GM12872 (cell line): ENCODE measurements around the gene CYTH1.

ENCODE experiments used
- TF ChIP-seq, protein P1 (sequence below): IDR thresholded peaks from 3 replicates; pipeline ENCODE4 v1.5.1; 2011; ENCODE audit warnings: low read depth, mild to moderate bottlenecking, low read length, moderate library complexity; ENCODE audit not compliant: insufficient read depth

The CYTH1 gene

DNA sequence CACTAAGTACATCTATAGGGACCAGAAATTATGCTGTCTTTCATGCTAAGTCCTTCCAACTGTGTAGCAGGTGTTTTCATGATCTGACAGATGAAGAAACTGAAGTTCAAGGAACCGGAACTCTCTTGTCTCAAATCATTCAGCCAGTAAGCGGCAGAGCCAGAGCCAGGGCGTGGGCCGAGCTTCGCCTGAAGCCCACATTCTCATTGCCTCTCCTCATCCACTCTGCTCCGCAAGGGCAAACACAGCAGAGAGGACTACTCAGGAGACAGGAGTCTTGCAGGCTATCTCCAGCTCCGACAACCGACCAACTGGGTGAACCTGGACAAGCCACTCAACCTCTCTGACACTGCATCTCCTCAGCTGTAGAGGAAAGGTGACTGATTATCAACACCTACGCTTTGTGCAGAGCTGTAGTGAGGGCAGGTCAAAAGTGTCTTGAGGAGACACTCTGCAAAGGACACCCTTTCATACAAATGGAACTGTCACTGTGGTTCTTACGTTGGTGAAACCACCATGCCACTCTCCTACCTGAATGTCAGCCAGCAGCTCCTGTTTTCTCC lies 72.9 kb downstream of the CYTH1 start:
- TF ChIP-seq, protein P1, sequence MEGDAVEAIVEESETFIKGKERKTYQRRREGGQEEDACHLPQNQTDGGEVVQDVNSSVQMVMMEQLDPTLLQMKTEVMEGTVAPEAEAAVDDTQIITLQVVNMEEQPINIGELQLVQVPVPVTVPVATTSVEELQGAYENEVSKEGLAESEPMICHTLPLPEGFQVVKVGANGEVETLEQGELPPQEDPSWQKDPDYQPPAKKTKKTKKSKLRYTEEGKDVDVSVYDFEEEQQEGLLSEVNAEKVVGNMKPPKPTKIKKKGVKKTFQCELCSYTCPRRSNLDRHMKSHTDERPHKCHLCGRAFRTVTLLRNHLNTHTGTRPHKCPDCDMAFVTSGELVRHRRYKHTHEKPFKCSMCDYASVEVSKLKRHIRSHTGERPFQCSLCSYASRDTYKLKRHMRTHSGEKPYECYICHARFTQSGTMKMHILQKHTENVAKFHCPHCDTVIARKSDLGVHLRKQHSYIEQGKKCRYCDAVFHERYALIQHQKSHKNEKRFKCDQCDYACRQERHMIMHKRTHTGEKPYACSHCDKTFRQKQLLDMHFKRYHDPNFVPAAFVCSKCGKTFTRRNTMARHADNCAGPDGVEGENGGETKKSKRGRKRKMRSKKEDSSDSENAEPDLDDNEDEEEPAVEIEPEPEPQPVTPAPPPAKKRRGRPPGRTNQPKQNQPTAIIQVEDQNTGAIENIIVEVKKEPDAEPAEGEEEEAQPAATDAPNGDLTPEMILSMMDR: peak; percentile 15; the same call in 1 of the 3 replicates

DNA sequence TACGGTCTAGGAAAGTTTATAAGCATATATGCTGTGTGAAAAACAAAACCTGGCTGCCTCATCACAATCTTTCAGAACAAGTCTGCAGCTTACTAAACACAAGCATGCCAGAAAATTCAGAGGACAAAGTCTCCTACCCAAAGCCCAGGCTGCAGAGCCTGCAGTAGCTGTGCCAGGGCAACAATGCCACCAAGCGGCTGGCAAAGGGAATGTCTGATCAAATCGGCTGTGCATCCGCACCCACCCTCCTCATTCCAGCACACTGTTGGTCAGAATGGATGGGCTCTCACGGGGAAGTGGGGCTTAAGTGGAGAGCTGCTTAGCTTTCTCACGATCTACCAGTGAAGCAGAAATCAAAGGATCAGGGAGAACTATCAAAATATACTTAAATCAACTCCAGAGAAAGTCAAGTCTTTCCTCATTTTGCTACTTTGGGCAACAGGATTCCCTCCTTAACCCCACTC lies 73.5 kb downstream of the CYTH1 start:
- TF ChIP-seq, protein P1: peak; percentile 91

DNA sequence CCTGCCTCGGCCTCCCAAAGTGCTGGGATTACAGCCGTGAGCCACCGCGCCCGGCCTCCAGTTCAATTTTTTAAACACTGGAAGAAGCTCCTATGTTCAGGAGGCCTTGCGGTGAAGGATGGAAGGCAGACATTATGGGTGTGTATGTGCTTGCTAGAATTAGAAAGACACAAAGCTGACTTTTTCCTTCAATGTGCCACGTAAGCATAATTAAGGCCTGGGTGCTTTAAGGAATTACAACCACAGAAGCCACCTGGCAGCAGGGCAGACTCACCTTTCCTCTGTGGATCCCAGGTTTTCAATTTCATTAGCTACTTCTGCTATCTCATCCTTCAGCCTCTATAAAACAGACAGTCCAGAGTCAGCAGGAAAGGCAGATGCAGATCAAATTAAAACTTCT lies 74.2 kb downstream of the CYTH1 start:
- TF ChIP-seq, protein P1: no peak

DNA sequence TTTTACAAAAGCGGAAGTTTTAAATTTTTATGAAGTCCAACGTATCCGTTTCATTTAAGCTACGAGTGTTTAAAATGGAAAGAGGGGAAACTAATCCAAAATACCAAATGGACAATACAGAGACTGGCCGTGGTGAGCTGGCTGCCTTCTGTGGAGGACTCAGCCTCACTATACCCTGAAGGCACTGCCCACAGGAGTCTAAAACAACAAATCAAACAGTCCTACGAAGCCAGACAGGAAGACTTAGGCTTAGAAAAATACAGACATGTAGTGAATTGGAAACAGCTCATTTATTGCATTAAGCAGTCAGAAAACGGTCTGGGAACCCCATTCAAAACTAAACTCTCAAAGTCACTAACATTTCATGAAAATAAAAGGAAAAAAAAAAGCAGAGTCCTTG lies 75.1 kb downstream of the CYTH1 start:
- TF ChIP-seq, protein P1: no peak

DNA sequence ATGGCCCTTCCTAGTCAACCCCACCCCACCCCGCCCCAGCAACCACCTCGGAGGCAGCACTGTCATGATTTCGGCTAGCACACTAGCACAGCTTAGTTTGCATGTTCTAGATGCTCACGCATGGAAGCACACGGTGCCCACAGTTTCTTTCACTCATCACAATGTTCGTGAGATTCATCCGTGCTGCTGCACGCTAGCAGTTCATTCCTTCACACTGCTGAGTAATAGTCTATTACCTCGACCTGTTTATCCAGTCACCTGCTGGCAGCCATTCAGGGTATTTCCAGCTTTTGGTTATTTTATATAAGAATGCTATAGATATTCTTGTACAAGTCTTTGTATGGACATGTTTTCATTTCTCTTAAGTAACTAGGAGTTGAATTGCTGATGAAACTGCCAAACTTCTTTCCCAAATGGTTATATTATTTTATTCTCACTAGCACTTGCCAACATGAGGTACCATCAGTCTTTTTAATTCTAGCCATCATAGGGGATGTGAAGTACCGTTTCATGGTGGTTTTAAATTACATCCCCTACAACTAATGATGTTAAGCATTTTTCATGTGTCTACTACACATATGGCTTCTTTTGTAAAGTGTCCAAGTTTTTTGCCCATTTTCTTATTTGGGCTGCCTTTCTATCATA lies 75.7 kb downstream of the CYTH1 start:
- TF ChIP-seq, protein P1: no peak

DNA sequence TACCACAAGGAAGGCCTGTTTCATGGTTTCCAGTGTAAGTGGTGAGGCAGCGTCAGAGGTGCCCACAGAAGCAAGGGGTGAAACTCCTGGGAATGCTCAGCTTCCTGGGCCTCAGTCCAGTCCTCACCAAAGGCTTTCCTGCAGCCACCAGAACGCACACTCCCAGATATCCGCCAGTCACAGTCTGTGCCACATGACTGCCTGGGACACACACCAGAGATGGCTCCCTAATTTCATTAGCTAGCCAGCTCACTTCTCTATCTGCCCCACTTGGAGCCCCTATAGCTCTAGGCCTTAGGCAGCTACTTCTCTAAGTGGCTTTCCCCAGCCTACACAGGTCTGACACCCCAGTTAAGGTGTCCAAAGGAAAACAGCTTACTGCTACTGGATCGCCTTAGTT lies 77.0 kb downstream of the CYTH1 start:
- TF ChIP-seq, protein P1: no peak

DNA sequence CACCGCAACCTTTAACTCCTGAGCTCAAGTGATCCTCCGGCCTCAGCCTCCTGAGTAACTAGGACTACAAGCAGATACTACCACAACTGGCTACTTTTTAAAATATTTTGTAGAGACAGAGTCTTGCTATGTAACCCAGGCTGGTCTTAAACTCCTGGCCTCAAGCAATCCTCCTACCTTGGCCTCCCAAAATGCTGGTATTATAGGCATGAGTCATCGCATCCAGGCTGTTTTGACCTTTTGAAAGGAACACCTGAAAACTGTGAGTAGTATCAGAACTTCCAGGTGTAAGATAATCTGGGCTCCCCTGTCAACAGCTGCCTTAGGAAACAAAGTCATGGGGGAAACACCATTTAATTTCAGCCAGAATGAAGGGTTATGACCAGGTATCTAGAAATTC lies 77.5 kb downstream of the CYTH1 start:
- TF ChIP-seq, protein P1: no peak
